Measurements from ENCODE around the gene CTDP1.

CTDP1 gene

GRCh38 chr18:79683626-79684282, 4.2 kb downstream of the CTDP1 start:
- TF ChIP-seq, protein P1, sequence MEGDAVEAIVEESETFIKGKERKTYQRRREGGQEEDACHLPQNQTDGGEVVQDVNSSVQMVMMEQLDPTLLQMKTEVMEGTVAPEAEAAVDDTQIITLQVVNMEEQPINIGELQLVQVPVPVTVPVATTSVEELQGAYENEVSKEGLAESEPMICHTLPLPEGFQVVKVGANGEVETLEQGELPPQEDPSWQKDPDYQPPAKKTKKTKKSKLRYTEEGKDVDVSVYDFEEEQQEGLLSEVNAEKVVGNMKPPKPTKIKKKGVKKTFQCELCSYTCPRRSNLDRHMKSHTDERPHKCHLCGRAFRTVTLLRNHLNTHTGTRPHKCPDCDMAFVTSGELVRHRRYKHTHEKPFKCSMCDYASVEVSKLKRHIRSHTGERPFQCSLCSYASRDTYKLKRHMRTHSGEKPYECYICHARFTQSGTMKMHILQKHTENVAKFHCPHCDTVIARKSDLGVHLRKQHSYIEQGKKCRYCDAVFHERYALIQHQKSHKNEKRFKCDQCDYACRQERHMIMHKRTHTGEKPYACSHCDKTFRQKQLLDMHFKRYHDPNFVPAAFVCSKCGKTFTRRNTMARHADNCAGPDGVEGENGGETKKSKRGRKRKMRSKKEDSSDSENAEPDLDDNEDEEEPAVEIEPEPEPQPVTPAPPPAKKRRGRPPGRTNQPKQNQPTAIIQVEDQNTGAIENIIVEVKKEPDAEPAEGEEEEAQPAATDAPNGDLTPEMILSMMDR (IDR thresholded peaks at IDR 0.05; ENCODE audit: low read depth, low read length) = no peak
- H3K4me3 ChIP-seq (ENCODE audit: low read depth, low read length) = no peak overlapping the region

- no peak overlapping the region for H3K4me3 ChIP-seq (ENCODE audit: low read depth, low read length)
- TF ChIP-seq, protein P1 (IDR thresholded peaks at IDR 0.05; ENCODE audit: low read depth, low read length) = no peak
Measured at GRCh38 chr18:79684283-79684631, 4.7 kb downstream of the CTDP1 start.

- TF ChIP-seq, protein P1 (IDR thresholded peaks at IDR 0.05; ENCODE audit: low read depth, low read length) = no peak
- H3K4me3 ChIP-seq (ENCODE audit: low read depth, low read length) = no peak overlapping the region
Measured at GRCh38 chr18:79684787-79685186, 5.2 kb downstream of the CTDP1 start.

- TF ChIP-seq, protein P1 (IDR thresholded peaks at IDR 0.05; ENCODE audit: low read depth, low read length) = no peak
- no peak overlapping the region for H3K4me3 ChIP-seq (ENCODE audit: low read depth, low read length)
Measured at GRCh38 chr18:79685281-79685680, 5.7 kb downstream of the CTDP1 start.

DNA sequence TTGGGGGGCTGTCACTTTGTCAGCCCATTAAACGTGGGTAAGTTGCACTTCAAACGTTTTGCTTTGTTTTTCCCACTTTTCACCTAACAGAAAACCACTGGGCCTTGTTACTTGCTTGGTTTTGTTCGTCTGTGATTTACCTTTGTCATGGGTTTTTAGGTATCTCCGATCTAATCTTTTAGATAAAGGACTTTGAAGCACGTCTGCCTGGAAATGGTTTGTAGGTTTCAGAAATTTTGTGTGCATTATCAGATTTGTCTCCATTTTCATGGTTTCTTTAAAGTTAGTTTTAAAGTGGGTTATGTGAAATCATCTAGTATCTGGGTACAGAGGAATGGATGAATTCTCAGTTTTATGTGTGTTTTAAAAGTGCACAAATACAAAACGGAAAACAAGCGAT, 6.4 kb downstream of the CTDP1 start:
- no peak overlapping the region for H3K4me3 ChIP-seq (ENCODE audit: low read depth, low read length)
- TF ChIP-seq, protein P1 (IDR thresholded peaks at IDR 0.05; ENCODE audit: low read depth, low read length) = no peak

DNA sequence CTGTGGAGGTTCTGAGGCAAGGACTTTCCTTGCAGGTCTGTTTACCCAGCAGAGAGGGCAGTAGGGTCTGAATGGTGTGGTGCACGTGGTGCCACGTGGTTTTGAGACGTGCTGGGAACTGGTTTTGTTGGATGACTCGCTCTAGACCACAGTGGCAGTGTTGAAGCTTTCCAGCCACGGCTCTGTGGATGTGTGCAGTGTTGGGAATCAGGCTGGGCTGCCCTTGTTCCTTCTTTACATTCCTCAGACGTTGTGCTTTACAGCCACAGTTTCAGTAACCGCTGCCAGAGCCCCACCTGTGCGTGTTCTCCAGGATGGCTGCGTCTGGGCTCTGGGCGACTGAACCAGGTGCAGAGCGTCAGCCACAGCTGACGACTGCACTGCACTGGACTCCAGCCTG, 8.2 kb downstream of the CTDP1 start:
- TF ChIP-seq, protein P1 (IDR thresholded peaks at IDR 0.05; ENCODE audit: low read depth, low read length) = no peak
- no peak overlapping the region for H3K4me3 ChIP-seq (ENCODE audit: low read depth, low read length)

DNA sequence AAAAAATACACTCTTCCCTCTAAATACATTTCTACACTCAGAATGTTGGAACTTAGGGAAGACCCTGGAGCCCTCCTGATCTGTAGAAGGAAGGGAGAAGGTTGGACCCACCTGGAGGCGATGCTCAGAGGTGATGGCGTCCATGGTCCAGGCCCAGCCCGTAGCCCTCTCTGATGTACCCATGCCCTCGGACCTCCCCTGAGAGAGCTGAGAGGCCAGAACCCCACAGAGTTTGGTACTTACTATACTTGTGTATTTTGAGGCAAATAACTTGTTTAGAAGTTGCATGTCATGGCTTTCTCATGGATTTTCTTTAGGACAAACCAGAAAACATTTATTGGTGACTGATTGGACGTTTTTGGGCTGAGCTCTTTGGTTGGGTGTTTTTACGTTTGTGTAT, 10.5 kb downstream of the CTDP1 start:
- TF ChIP-seq, protein P1 (IDR thresholded peaks at IDR 0.05; ENCODE audit: low read depth, low read length) = no peak
- H3K4me3 ChIP-seq (ENCODE audit: low read depth, low read length) = no peak overlapping the region
